SU-DHL-6 (cell line): ENCODE data around the gene PTP4A2.
"Not testable (repeated sequence)": the region's sequence is repeated elsewhere in the genome, so short reads cannot be mapped to it uniquely, and the experiment has no call there.

ENCODE experiments used
- H2AFZ ChIP-seq: fragments of 200-600 bp; sonication (generic); 2 replicates; pipeline ENCODE4 v1.6.1; 2014; ENCODE audit warnings: low read depth, mild to moderate bottlenecking, moderate library complexity, mixed read lengths, antibody characterized with exemption, low read length; ENCODE audit not compliant: severe bottlenecking
- H3F3A ChIP-seq: fragments of 200-600 bp; shearing (Covaris generic); 2 replicates; pipeline ENCODE4 v1.6.0; 2016; ENCODE audit warnings: antibody characterized with exemption, mild to moderate bottlenecking; ENCODE audit not compliant: insufficient read depth
- H3K27ac ChIP-seq: fragments of 200-600 bp; sonication (generic); 2 replicates; pipeline ENCODE4 v1.5.1; 2016; ENCODE audit warnings: low read depth, mild to moderate bottlenecking, low read length, moderate library complexity, mixed read lengths
- H3K27me3 ChIP-seq: fragments of 200-600 bp; sonication (generic), shearing (Covaris generic); 2 replicates; pipeline ENCODE4 v1.6.0; 2014; ENCODE audit warnings: mild to moderate bottlenecking, low read length
- H3K36me3 ChIP-seq: fragments of 200-600 bp; sonication (generic); 2 replicates; pipeline ENCODE4 v1.6.1; 2014; ENCODE audit warnings: mild to moderate bottlenecking, low read length, mixed read lengths
- H3K4me2 ChIP-seq: fragments of 300-600, 200-600 bp; shearing (Covaris generic), sonication (generic); 2 replicates; pipeline ENCODE4 v1.6.0; 2014; ENCODE audit warnings: low read length, low read depth, mild to moderate bottlenecking; ENCODE audit not compliant: poor library complexity, severe bottlenecking
- H3K4me3 ChIP-seq: fragments of 200-600 bp; sonication (generic); 2 replicates; pipeline ENCODE4 v1.5.1; 2014; ENCODE audit warnings: antibody characterized with exemption, low read length, mild to moderate bottlenecking, mixed read lengths; ENCODE audit not compliant: insufficient read depth, poor library complexity, severe bottlenecking
- H3K79me2 ChIP-seq: fragments of 200-600 bp; sonication (generic); 2 replicates; pipeline ENCODE4 v1.6.1; 2014; ENCODE audit warnings: mild to moderate bottlenecking, low read length, moderate library complexity; ENCODE audit not compliant: insufficient read depth
- H3K9ac ChIP-seq: fragments of 200-600 bp; sonication (generic); 2 replicates; pipeline ENCODE4 v1.7.0; 2014; ENCODE audit warnings: mild to moderate bottlenecking, low read length
- H3K9me2 ChIP-seq: fragments of 200-600 bp; sonication (generic); replicated peaks from 2 replicates; pipeline ENCODE4 v1.6.1; 2014; ENCODE audit warnings: low read length; ENCODE audit not compliant: insufficient read depth
- H3K9me3 ChIP-seq: fragments of 200-600 bp; sonication (generic); 2 replicates; pipeline ENCODE4 v1.6.1; 2014; ENCODE audit warnings: low read length, mixed read lengths; ENCODE audit not compliant: insufficient read depth
- H4K20me1 ChIP-seq: fragments of 200-600 bp; sonication (generic); 2 replicates; pipeline ENCODE4 v1.6.1; 2014; ENCODE audit warnings: low read depth, mild to moderate bottlenecking, antibody characterized with exemption, low read length, moderate library complexity, mixed read lengths
- CTCF ChIP-seq: fragments of 200-600 bp; sonication (generic); IDR thresholded peaks from one replicate; pipeline ENCODE4 v1.5.1; 2017; ENCODE audit warnings: antibody characterized with exemption, mild to moderate bottlenecking, low read length, moderate library complexity; ENCODE audit not compliant: insufficient read depth, poor library complexity, severe bottlenecking
- EZH2phosphoT487 ChIP-seq: fragments of 200-600 bp; sonication (generic), shearing (Covaris generic); conservative IDR thresholded peaks from 2 replicates; pipeline ENCODE4 v1.6.1; 2018; ENCODE audit warnings: mild to moderate bottlenecking, antibody characterized with exemption, low read length, moderate library complexity, mixed read lengths

The PTP4A2 gene

GRCh38 chr1:31949862-31950261 lies 11.7 kb upstream of the PTP4A2 start:
- H3K36me3 ChIP-seq: no peaks in the 10 kb centered on the region

GRCh38 chr1:31945677-31946076 lies 7.5 kb upstream of the PTP4A2 start:
- H2AFZ ChIP-seq, H4K20me1 ChIP-seq, H3K27ac ChIP-seq, H3K4me3 ChIP-seq, H3K4me2 ChIP-seq, H3K79me2 ChIP-seq, H3K36me3 ChIP-seq, H3K27me3 ChIP-seq, H3K9me2 ChIP-seq, H3K9me3 ChIP-seq, H3K9ac ChIP-seq: not testable (repeated sequence)
- H3F3A ChIP-seq: peaks cover 12% of the 10 kb centered on the region

More at GRCh38 chr1:31949862-31950261, 11.7 kb upstream of the PTP4A2 start:
- Histone ChIP-seq H3K4me3 (no peak overlapping the region), H3K4me2 (no peak overlapping the region), H4K20me1 (no peaks in the 10 kb centered on the region), H3F3A (no peaks in the 10 kb centered on the region), H3K27me3 (no peaks in the 10 kb centered on the region), H3K9me2 (no peaks in the 10 kb centered on the region), H3K27ac (no peak overlapping the region), H2AFZ (no peak overlapping the region), H3K9ac (no peak overlapping the region), H3K79me2 (no peaks in the 10 kb centered on the region), H3K9me3 (no peaks in the 10 kb centered on the region)
- TF ChIP-seq EZH2phosphoT487 (no peak), CTCF (no peak)

- peak overlapping the region; percentile 78 for H3K4me2 ChIP-seq
These were observed 6.3 kb upstream of the PTP4A2 start for GRCh38 chr1:31944205-31945089.

More at GRCh38 chr1:31944205-31945089, 6.3 kb upstream of the PTP4A2 start:
- Histone ChIP-seq H2AFZ (peak overlapping the region; percentile 97), H3K9me3 (no peaks in the 10 kb centered on the region), H3K9me2 (no peaks in the 10 kb centered on the region), H3K4me3 (peak overlapping the region; percentile 49), H3K79me2 (no peaks in the 10 kb centered on the region), H3K36me3 (no peaks in the 10 kb centered on the region), H3F3A (peaks cover 20% of the 10 kb centered on the region), H3K27me3 (no peaks in the 10 kb centered on the region), H3K9ac (peak overlapping the region; percentile 57), H4K20me1 (no peaks in the 10 kb centered on the region), H3K27ac (no peak overlapping the region; the same call in 1 of the 2 replicates)
- TF ChIP-seq CTCF: no peak
- TF ChIP-seq EZH2phosphoT487: no peak
